GM20431 (cell line): ENCODE measurements around the gene CAPN5.

Source experiments
- in situ Hi-C: fragments of 300-500 bp; cut with MseI, MboI; formaldehyde crosslinking; loops from one replicate; pipeline ENCODE4 v1.15.0; 2020; ENCODE audit warnings: low sequenced_read_pairs; ENCODE audit not compliant: unreplicated experiment

Gene CAPN5

DNA sequence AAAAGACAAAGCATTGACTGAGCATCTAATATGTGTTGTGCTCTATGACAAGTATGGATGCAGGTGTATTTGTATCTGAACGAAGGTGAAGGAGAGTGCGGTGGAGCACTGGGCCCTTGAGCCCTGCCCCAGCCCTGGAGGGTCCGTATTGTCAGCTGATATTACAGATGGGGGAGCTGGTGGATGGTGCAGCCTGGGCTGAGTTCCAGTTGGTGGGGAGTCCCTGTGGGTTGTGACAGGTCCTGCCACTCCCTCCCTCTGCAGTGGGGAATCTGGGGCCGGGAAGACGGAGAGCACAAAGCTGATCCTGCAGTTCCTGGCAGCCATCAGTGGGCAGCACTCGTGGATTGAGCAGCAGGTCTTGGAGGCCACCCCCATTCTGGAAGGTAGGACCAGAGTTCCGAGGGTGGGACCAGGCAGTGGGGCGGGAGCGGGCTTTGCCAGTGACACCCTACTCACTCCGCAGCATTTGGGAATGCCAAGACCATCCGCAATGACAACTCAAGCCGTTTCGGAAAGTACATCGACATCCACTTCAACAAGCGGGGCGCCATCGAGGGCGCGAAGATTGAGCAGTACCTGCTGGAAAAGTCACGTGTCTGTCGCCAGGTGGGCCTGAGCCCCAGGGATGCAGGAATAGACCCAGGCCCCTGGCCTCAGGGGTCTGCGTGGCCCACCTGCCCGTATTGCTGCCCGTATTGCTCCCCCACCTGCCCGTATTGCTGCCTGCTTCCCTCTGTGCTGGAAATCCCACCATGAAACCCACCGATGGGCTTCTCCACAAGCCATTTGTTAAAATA lies 89.8 kb downstream of the CAPN5 start:
- in situ Hi-C loops = no loop called here

DNA sequence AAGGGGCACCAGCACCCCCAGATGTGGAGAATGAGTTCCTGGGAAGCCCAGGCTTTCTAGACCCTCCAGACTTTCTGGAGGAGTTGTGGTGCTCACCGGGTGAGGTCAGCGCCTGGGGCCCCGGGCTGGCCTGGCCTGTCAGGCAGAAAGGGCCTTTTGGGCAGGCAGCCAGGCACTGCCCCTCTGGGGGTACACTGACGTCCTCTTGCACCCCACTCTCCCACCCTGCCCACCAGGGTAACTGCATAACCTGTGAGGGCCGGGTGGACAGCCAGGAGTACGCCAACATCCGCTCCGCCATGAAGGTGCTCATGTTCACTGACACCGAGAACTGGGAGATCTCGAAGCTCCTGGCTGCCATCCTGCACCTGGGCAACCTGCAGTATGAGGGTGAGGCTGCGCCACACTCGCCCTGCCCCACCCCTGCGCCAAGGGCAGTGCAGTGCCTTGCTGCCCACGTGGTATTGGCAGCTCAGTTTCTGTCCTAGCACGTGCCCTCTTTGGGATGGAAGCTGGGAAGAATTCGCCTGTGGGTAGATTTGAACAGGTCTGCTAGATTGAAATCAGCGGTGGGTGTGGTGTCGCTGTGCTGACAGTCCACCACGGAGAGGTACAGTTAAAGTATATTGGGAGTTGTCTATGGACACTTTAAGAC lies 91.4 kb downstream of the CAPN5 start:
- in situ Hi-C loops = no loop called here

DNA sequence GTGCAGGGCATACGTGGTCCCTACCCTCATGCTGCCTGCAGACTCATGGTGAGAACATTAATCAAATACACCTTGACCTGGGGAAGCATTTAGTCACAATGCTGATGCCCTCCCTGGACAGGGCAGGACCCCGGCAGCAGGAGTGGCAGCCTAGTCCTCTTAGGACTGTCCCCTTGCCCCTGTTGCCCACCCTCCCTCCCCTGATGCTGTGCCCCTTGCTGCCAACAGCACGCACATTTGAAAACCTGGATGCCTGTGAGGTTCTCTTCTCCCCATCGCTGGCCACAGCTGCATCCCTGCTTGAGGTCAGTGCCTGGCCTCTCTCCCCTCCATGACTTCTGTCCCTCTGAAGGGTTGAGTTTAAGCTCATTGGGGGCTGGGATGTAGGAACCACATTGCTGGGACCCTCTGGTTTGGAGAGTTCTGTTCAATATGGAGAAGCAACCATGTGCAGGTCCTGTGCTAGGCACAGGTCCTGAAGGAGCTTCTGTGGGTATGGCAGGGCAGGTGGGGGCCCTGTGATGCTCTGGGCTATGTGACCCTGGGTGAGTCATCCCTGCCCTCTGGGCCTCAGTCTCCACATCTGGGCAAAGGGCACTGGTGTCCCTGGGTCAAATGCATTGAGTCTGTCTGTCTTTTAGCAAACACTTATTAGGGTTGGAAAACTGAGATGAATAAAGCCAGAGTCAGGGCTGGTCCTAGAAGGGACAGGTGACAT lies 92.6 kb downstream of the CAPN5 start:
- in situ Hi-C loops = no loop called here

- in situ Hi-C loops = no loop called here
Observed at GRCh38 chr11:77159937-77160495, 93.2 kb downstream of the CAPN5 start.

DNA sequence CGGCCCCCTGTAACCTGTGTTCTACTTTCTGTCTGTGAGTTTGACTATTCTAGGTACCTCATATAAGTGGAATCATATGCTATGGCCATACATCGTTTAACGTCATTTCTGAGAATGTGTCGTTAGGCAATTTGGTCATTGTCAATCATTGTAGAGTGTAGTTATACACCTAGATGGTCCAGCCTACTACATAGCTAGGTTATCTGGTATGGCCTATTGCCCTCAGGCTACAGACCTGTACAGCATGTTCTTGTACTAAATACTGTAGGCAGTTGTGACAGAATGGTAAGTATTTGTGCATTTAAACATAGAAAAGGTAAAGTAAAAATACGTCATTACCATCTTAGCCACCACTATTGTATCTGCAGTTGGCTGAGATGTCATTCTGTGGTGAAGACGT lies 96.5 kb downstream of the CAPN5 start:
- in situ Hi-C loops = no loop called here

DNA sequence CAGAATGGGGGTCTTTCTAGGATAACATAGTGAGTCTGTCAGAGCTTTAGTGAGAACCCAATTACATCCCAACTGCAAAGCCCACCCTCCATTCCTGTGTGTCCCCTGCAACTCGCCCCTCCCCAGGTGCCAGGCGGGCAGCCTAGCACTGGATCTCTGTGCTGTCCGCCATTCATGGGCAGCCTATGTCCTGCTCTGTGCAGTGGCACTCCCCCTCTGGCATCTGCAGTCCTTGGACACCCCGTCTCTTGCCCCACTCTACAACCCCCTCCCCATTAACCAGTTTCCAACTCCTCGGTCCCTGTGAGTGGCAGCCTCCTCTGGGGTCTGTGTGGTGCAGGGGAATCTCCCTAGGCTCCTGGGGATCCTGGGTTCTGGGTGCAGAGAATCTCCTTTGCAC lies 98.3 kb downstream of the CAPN5 start:
- in situ Hi-C loops = no loop called here

- in situ Hi-C loops = no loop called here
Observed at GRCh38 chr11:77166021-77166420, 99.2 kb downstream of the CAPN5 start.

GRCh38 chr11:77167111-77167626 lies 100.4 kb downstream of the CAPN5 start:
- in situ Hi-C loops = no loop called here

DNA sequence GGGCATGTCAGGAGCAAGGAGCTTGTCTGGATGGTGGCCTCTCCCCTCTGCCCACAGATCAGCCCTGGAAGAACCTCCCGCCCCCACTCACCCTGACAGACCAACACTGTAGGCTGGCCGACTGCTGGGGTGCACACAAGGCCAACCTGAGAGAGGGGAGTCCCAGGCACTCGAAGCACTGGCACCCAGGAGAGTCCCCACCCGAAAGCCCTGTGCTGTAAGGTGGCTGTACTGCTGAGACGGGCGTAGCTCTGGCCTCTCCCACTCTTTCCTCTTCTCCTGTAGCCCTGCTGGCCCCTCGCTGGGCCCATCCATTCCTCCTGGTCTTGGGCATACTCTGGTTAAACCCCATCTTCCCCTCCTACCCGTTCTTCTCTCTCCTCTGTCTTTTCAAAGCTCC lies 101.0 kb downstream of the CAPN5 start:
- in situ Hi-C loops = no loop called here

DNA sequence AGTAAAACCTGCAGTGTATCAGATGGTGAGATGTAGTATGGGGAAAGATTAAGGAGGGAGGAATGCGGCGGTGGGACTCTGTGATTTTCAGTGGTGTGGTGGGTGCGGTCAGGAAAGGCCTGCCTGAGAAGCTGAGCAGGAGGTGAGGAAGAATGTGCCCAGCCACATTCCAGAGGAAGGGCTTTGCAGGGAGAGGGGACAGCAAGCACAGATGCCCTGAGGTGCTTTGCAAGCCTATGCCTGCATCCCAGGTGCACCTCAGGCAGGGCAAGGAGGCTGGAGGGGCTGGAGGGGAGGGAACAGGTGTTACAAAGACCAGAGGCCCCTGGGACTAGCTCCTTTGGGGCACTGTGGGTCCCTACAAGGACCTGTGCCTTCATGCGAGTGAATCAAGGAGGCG lies 103.3 kb downstream of the CAPN5 start:
- in situ Hi-C loops = no loop called here

DNA sequence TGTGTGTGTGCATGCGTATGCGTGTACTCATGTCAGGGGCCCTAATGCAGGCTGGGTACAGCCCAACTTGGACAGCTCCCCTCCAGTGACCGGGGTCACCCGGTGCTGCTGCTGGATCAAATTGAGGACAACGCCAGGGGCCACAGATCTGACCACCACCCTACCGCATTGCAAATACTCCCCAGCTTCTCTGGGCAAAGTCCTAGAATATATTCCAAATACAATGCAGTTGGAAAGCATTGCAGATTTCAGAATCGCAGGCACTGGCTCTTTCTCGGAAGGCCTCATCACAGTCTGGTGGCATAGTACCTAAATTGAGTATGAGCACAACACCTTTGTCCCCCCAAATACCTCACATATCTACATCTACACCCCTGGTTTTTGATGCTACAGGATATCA lies 104.5 kb downstream of the CAPN5 start:
- in situ Hi-C loops = no loop called here

- in situ Hi-C loops = no loop called here
Observed at GRCh38 chr11:77171885-77172665, 105.3 kb downstream of the CAPN5 start.

- in situ Hi-C loops = no loop called here
Observed at GRCh38 chr11:77172666-77172982, 105.9 kb downstream of the CAPN5 start.

DNA sequence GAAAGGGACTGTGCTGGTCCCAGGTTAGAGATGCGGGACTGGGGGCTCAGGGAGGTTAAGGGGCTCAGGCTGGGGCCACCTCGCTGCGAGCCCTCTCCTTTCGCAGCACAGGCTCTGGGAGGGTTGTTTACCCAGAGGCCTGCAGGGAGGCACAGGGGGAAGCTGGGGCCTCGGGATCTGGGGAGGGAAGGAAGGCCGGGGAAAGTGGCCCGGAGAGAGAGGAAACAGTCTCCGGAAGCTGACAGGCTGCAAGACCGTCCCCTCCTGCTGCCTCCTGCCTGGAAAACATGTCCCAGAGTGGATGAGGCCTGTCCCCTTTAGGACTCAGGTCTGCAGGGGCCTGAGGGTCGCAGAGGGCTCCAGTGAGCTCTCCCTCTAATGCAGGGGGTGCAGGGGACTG lies 106.7 kb downstream of the CAPN5 start:
- in situ Hi-C loops = no loop called here

DNA sequence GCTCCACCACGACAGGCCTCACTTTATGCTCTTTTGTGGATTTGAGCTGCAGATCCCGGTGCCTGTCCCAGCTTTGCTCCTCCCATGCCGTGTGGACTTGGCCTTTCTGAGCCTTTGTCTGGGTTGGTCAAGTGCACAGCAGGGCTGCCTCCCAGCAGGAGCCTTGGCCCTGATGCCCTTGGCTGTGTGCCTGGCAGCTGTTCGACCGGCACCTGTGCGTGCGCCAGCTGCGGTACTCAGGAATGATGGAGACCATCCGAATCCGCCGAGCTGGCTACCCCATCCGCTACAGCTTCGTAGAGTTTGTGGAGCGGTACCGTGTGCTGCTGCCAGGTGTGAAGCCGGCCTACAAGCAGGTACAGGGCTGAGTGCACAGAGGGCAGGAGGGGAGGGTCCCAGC lies 107.8 kb downstream of the CAPN5 start:
- in situ Hi-C loops = no loop called here

DNA sequence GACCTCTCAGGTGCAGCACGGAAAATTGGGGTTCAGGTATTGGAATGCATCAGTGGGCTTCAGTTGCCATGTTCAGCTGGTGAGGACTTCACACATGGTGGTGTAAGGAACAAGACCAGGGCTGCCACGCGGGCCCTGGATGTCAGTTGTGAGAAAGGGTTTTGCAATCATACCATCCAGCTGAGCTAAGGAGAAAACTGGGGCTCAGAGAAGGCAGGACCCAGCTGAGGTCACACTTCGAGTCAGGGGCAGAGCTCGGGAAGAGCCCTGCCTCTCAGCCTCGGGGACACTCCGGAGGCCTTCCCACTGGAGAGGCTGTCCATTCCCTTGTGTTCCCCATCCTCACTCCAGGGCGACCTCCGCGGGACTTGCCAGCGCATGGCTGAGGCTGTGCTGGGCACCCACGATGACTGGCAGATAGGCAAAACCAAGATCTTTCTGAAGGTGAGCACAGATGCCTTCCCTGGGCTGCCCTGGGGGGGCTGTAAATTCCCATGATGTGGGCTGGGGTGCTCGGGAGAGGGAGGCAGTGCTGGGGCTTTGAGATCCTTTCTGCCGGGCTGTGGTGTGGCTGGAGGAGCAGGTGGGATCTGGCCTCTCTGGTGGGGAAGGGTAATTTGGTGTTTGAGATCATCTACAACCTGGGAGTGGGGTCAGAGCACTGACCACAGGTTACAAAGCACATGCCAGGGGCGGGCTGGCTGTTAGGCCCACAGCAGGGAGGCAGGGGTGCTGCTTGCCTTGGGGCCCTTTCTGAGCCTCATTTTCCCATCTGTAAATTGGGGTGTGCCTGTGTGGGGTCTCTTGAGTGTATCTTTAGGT lies 108.5 kb downstream of the CAPN5 start:
- in situ Hi-C loops = no loop called here
